SK-N-SH treated with all-trans-retinoic acid at 6 μM for 48 hours (cell line): ENCODE results near the gene MRPL36.
"Not testable (repeated sequence)": the region's sequence is repeated elsewhere in the genome, so short reads cannot be mapped to it uniquely, and the experiment has no call there.

Source experiments
- ATAC-seq: fragments of 200-7000 bp; cut with Tn5 transposase; 3 replicates; pipeline ENCODE4 v1.9.1; 2020; ENCODE audit warnings: mild to moderate bottlenecking, moderate library complexity
- ARNTL ChIP-seq: fragments of 450-650 bp; formaldehyde crosslinking; IDR thresholded peaks from 2 replicates; pipeline ENCODE4 v1.5.0; 2020; ENCODE audit warnings: low read depth, mild to moderate bottlenecking, moderate library complexity, borderline replicate concordance
- BACH2 ChIP-seq: fragments of 250-450 bp; sonication (Bioruptor Pico); IDR thresholded peaks from 2 replicates; pipeline ENCODE4 v1.9.0; 2021; ENCODE audit warnings: mild to moderate bottlenecking, borderline replicate concordance
- CSDC2 ChIP-seq: fragments of 250-450 bp; sonication (Bioruptor Pico); IDR thresholded peaks from 2 replicates; pipeline ENCODE4 v1.5.0; 2020; ENCODE audit warnings: mild to moderate bottlenecking, moderate library complexity
- CSRNP3 ChIP-seq: fragments of 250-450 bp; sonication (Bioruptor Pico); IDR thresholded peaks from 2 replicates; pipeline ENCODE4 v1.5.1; 2021; ENCODE audit warnings: mild to moderate bottlenecking, moderate library complexity
- ESRRG ChIP-seq: fragments of 250-450 bp; sonication (Bioruptor Pico); IDR thresholded peaks from 2 replicates; pipeline ENCODE4 v1.6.1; 2021; ENCODE audit warnings: mild to moderate bottlenecking
- GLIS3 ChIP-seq: fragments of 250-450 bp; sonication (Bioruptor Pico); IDR thresholded peaks from 2 replicates; pipeline ENCODE4 v1.5.0; 2020; ENCODE audit warnings: mild to moderate bottlenecking, moderate library complexity
- ISL1 ChIP-seq: fragments of 250-450 bp; sonication (Bioruptor Pico); IDR thresholded peaks from 2 replicates; pipeline ENCODE4 v2.1.2; 2022; ENCODE audit warnings: mild to moderate bottlenecking, moderate library complexity
- OSR1 ChIP-seq: fragments of 250-450 bp; sonication (Bioruptor Pico); IDR thresholded peaks from 2 replicates; pipeline ENCODE4 v1.8.0; 2022; ENCODE audit warnings: moderate library complexity, mild to moderate bottlenecking, inconsistent platforms
- PATZ1 ChIP-seq: fragments of 250-450 bp; sonication (Bioruptor Pico); IDR thresholded peaks from 2 replicates; pipeline ENCODE4 v1.8.0; 2020; ENCODE audit warnings: mild to moderate bottlenecking, moderate library complexity, borderline replicate concordance
- PPARA ChIP-seq: fragments of 250-450 bp; sonication (Bioruptor Pico); IDR thresholded peaks from 2 replicates; pipeline ENCODE4 v1.5.0; 2020; ENCODE audit warnings: mild to moderate bottlenecking, borderline replicate concordance
- RARB ChIP-seq: fragments of 250-450 bp; sonication (Bioruptor Pico); IDR thresholded peaks from 2 replicates; pipeline ENCODE4 v1.8.0; 2021; ENCODE audit warnings: mild to moderate bottlenecking, moderate library complexity
- TCF4 ChIP-seq: fragments of 250-450 bp; sonication (Bioruptor Pico); IDR thresholded peaks from 2 replicates; pipeline ENCODE4 v1.8.0; 2021; ENCODE audit warnings: mild to moderate bottlenecking, moderate library complexity, borderline replicate concordance
- TOX ChIP-seq: fragments of 250-450 bp; sonication (Bioruptor Pico); IDR thresholded peaks from 2 replicates; pipeline ENCODE4 v1.8.0; 2021; ENCODE audit warnings: mild to moderate bottlenecking, moderate library complexity, borderline replicate concordance
- ZFP3 ChIP-seq: fragments of 250-450 bp; sonication (Bioruptor Pico); IDR thresholded peaks from 2 replicates; pipeline ENCODE4 v1.5.0; 2020; ENCODE audit warnings: mild to moderate bottlenecking, moderate library complexity
- ZFP30 ChIP-seq: fragments of 450-650 bp; formaldehyde crosslinking; IDR thresholded peaks from 2 replicates; pipeline ENCODE4 v1.5.0; 2022; ENCODE audit warnings: mild to moderate bottlenecking, moderate library complexity
- ZNF70 ChIP-seq: fragments of 450-650 bp; formaldehyde crosslinking; IDR thresholded peaks from 2 replicates; pipeline ENCODE4 v1.5.0; 2020; ENCODE audit warnings: mild to moderate bottlenecking, moderate library complexity
- ZNF8 ChIP-seq: fragments of 450-650 bp; formaldehyde crosslinking; IDR thresholded peaks from 2 replicates; pipeline ENCODE4 v1.5.0; 2020; ENCODE audit warnings: mild to moderate bottlenecking, moderate library complexity
- TF ChIP-seq, protein P1 (sequence below): fragments of 250-450 bp; sonication (Bioruptor Pico); IDR thresholded peaks from 2 replicates; pipeline ENCODE4 v1.5.1; 2020; ENCODE audit warnings: low read depth, mild to moderate bottlenecking, moderate library complexity

The MRPL36 gene

DNA sequence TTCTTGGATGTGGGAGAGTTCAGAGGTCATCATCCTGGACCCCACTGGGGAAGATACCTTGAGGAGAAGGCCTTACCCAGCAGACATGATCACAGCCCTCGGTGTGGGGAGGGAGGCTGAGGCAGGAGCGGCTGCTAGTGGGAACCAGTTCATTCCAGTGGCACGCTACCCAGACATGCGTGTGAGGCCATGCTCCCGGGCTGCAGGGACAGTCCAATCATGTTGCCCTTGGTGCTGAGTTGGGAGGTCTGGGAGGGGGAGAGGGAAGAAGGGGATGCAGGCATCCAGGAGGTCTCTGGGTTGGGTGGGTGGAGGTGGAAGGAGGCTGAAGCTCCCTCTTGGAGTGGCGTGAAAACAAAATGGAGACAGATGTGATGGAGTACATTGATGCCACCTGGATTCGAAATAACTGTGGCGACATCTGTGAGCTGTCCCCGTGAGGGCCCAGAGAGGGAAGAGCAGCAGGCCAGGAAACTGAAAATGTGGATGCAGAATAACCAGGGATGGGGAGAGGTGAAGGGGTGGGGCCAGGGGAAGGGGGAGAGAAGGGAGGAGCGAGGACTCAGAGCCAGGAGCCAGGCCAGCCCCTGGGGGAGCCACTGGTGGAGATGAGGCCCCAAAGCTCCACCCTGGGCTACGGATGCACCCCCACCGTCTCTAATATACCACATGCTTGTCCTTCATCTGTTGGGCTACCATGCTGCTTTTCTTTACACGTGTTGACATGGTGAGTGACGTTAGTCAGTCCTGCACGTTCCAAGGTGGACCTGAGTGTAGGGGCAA, 17.8 kb upstream of the MRPL36 start (continued):
- TF ChIP-seq ZFP3 (CRISPR knock-in tag) (no peak), PATZ1 (CRISPR knock-in tag) (no peak)

GRCh38 chr5:1816495-1817089, 17.0 kb upstream of the MRPL36 start:
- ATAC-seq, result not testable (repeated sequence)

DNA sequence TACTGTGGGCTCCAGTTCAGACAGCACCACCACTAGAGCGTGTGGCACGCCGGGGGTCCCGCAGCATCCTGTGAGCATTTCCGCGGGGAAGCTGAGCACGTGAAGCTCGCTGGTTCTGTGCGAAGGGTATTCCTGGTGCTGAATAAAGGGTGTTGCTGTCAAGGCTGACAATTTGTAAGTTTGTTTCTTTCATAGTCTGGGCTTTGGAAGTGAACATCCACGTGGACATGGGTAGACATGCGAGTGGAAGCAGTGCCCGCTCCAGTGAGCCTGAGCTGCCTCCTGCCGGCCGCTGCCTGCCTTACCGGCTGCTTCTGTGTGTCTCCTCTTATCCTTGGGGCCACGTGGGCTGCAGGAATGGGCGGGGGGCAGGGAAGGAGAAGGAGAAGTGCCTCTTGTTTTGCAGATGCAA, 16.2 kb upstream of the MRPL36 start:
- TF ChIP-seq TCF4 (CRISPR knock-in tag) (no peak), OSR1 (no peak), ARNTL (CRISPR knock-in tag) (no peak), RARB (CRISPR knock-in tag) (no peak), CSDC2 (no peak), PPARA (no peak), ZFP3 (CRISPR knock-in tag) (no peak), ESRRG (CRISPR knock-in tag) (no peak), ISL1 (CRISPR knock-in tag) (no peak), ZFP30 (CRISPR knock-in tag) (no peak), BACH2 (CRISPR knock-in tag) (no peak)
- no peak for ATAC-seq

DNA sequence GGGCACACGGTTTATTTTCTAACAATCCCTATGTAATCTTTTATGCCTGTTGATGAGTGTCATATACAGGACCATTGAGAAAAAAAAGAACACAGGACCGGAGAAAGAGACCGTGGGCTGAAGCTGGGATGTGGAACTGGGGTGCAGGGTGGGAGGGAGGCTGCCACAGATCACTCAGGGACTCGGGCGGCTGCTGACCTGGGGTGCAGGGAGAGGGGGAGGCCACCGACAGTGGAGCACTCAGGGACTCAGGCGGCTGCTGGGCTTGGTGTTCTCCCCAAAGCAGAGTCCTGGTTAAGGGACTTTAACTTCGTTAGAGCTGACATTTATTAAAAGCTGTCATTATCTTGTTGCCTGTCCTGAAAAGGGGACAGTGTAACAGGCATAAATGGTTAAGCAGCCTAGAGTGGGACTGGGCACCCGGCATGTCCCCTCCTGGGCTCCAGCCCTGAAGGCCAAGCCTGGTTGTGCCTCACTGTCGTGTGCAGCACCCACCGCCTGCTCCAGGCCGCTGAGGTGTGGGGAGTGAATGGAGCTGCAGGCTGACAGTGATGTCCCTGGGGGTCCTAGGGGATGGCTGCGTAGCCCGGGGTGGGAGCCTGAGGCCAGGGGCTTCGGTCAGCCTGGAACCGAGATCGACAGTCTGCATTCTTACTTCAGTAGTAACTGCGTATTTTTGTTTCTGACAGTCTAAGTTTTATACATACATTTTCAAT, 15.6 kb upstream of the MRPL36 start:
- TF ChIP-seq RARB (CRISPR knock-in tag), result no peak
- no peak for TF ChIP-seq PATZ1 (CRISPR knock-in tag)
- TF ChIP-seq TCF4 (CRISPR knock-in tag), result no peak
- no peak for TF ChIP-seq ZNF8 (CRISPR knock-in tag)
- no peak for TF ChIP-seq ZNF70 (CRISPR knock-in tag)
- TF ChIP-seq TOX, result no peak
- no peak for TF ChIP-seq CSDC2
- ATAC-seq, result no peak

DNA sequence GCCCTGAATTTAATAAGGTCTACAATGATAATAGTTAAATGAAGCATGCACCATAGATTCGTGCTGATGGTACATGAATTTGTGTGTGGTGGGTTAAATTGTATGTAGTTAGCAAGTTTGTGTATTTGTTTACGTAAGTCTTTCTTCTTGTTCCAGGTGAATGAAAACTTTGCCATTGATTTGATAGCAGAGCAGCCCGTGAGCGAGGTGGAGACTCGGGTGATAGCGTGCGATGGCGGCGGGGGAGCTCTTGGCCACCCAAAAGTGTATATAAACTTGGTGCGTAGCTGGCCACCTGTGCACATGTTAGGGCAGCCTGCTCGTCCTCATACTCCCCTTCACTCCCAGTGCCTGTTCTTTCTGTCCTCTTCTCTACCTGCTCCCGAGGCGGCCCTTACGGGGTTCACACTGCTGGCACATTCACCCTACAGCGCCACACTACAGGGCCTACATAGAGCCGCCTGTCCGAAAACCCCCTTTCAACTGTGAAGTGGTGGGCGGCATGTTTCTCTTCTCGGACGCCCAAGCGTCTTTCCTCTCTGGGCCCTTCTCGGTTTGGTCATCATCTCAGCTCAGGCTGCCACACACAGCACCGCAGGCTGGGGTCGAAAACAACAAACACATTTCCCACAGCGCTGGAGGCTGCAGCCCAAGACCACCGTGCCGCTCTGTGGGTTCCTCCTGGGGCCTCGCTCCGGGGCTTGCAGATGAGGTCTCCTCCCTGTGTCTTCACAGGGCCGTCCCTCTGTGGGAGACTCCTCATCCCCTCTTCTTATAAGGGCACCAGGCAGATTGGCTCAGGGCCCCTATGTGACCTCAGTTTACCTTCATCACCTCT, 14.8 kb upstream of the MRPL36 start:
- TF ChIP-seq CSRNP3 (CRISPR knock-in tag) (no peak), ZNF8 (CRISPR knock-in tag) (no peak), TCF4 (CRISPR knock-in tag) (no peak), GLIS3 (CRISPR knock-in tag) (no peak), CSDC2 (no peak), BACH2 (CRISPR knock-in tag) (no peak), PPARA (no peak), TOX (no peak)
- TF ChIP-seq, protein P1, sequence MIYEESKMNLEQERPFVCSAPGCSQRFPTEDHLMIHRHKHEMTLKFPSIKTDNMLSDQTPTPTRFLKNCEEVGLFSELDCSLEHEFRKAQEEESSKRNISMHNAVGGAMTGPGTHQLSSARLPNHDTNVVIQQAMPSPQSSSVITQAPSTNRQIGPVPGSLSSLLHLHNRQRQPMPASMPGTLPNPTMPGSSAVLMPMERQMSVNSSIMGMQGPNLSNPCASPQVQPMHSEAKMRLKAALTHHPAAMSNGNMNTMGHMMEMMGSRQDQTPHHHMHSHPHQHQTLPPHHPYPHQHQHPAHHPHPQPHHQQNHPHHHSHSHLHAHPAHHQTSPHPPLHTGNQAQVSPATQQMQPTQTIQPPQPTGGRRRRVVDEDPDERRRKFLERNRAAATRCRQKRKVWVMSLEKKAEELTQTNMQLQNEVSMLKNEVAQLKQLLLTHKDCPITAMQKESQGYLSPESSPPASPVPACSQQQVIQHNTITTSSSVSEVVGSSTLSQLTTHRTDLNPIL (CRISPR knock-in tag), result no peak
- TF ChIP-seq, all 23 proteins: peak for 0
- ATAC-seq, result no peak
